NT2/D1 (cell line): ENCODE data around the gene RAB27B.

ENCODE experiments used
- DNase-seq: peaks from one replicate; pipeline ENCODE4 v3.0.0-alpha.2; 2011; ENCODE audit warnings: low read depth, low spot score
- H3K27me3 ChIP-seq: 2 replicates; pipeline ENCODE4 v1.6.0; 2011; ENCODE audit warnings: mild to moderate bottlenecking; ENCODE audit not compliant: insufficient read length, insufficient read depth
- H3K36me3 ChIP-seq: 2 replicates; pipeline ENCODE4 v1.6.1; 2011; ENCODE audit warnings: mild to moderate bottlenecking, low read length, mixed read lengths; ENCODE audit not compliant: insufficient read depth, insufficient read length
- H3K4me1 ChIP-seq: 2 replicates; pipeline ENCODE4 v1.5.1; 2011; ENCODE audit not compliant: insufficient read depth, insufficient read length
- H3K4me3 ChIP-seq: 2 replicates; pipeline ENCODE4 v1.5.1; 2011; ENCODE audit warnings: low read depth; ENCODE audit not compliant: insufficient read length
- H3K9ac ChIP-seq: 2 replicates; pipeline ENCODE4 v1.6.0; 2011; ENCODE audit warnings: low read depth; ENCODE audit not compliant: insufficient read length
- H3K9me3 ChIP-seq: 2 replicates; pipeline ENCODE4 v1.5.1; 2011; ENCODE audit warnings: mild to moderate bottlenecking, low read length; ENCODE audit not compliant: insufficient read depth
- SUZ12 ChIP-seq: IDR thresholded peaks from 2 replicates; pipeline ENCODE4 v1.6.1; 2011; ENCODE audit not compliant: insufficient read length, insufficient read depth; ENCODE audit errors: extremely low read depth
- YY1 ChIP-seq: IDR thresholded peaks from 2 replicates; pipeline ENCODE4 v1.6.1; 2011; ENCODE audit not compliant: insufficient read length, insufficient read depth
- ZNF274 ChIP-seq: IDR thresholded peaks from 2 replicates; pipeline ENCODE4 v1.6.1; 2011; ENCODE audit warnings: mild to moderate bottlenecking, low read depth, low read length

RAB27B gene

GRCh38 chr18:54867131-54867530 lies 38.9 kb downstream of the RAB27B start:
- H3K9ac ChIP-seq, result no peak overlapping the region
- H3K4me3 ChIP-seq, result no peak overlapping the region
- no peaks in the 10 kb centered on the region for H3K27me3 ChIP-seq
- no peaks in the 10 kb centered on the region for H3K4me1 ChIP-seq
- H3K36me3 ChIP-seq, result no peaks in the 10 kb centered on the region
- TF ChIP-seq YY1 (no peak), SUZ12 (no peak), ZNF274 (no peak)
- H3K9me3 ChIP-seq, result no peaks in the 10 kb centered on the region
- no peak for DNase-seq

GRCh38 chr18:54871231-54871630 lies 43.0 kb downstream of the RAB27B start:
- Histone ChIP-seq H3K9me3 (no peaks in the 10 kb centered on the region), H3K36me3 (no peaks in the 10 kb centered on the region), H3K27me3 (no peaks in the 10 kb centered on the region), H3K4me1 (no peaks in the 10 kb centered on the region), H3K4me3 (no peak overlapping the region), H3K9ac (no peak overlapping the region)
- no peak for DNase-seq
- TF ChIP-seq ZNF274 (no peak), SUZ12 (no peak), YY1 (no peak)

- H3K9me3 ChIP-seq, result no peaks in the 10 kb centered on the region
- H3K36me3 ChIP-seq, result no peaks in the 10 kb centered on the region
- H3K9ac ChIP-seq, result no peak overlapping the region
- TF ChIP-seq SUZ12, result no peak
- no peak for TF ChIP-seq ZNF274
- TF ChIP-seq YY1, result no peak
- no peak for DNase-seq
- no peaks in the 10 kb centered on the region for H3K27me3 ChIP-seq
- H3K4me3 ChIP-seq, result no peak overlapping the region
- H3K4me1 ChIP-seq, result no peaks in the 10 kb centered on the region
Measured at GRCh38 chr18:54872681-54873080, 44.4 kb downstream of the RAB27B start.

GRCh38 chr18:54873884-54874255 lies 45.6 kb downstream of the RAB27B start:
- no peaks in the 10 kb centered on the region for H3K36me3 ChIP-seq
- H3K9me3 ChIP-seq, result no peaks in the 10 kb centered on the region
- no peak for DNase-seq
- no peaks in the 10 kb centered on the region for H3K27me3 ChIP-seq
- H3K4me1 ChIP-seq, result no peaks in the 10 kb centered on the region
- no peak overlapping the region for H3K4me3 ChIP-seq
- no peak for TF ChIP-seq YY1
- no peak for TF ChIP-seq ZNF274
- no peak for TF ChIP-seq SUZ12
- H3K9ac ChIP-seq, result no peak overlapping the region

- no peaks in the 10 kb centered on the region for H3K36me3 ChIP-seq
- no peaks in the 10 kb centered on the region for H3K27me3 ChIP-seq
- H3K9me3 ChIP-seq, result no peaks in the 10 kb centered on the region
- TF ChIP-seq YY1 (no peak), SUZ12 (no peak), ZNF274 (no peak)
- DNase-seq, result no peak
- H3K4me3 ChIP-seq, result no peak overlapping the region
- no peak overlapping the region for H3K9ac ChIP-seq
- no peaks in the 10 kb centered on the region for H3K4me1 ChIP-seq
Measured at GRCh38 chr18:54875063-54875462, 46.8 kb downstream of the RAB27B start.

- no peak for DNase-seq
- no peak overlapping the region for H3K9ac ChIP-seq
Measured at GRCh38 chr18:54877076-54877475, 48.8 kb downstream of the RAB27B start.

GRCh38 chr18:54878159-54878622 lies 49.9 kb downstream of the RAB27B start:
- H3K9me3 ChIP-seq, result no peaks in the 10 kb centered on the region
- H3K36me3 ChIP-seq, result no peaks in the 10 kb centered on the region
- DNase-seq, result no peak
- H3K4me1 ChIP-seq, result no peaks in the 10 kb centered on the region
- no peak overlapping the region for H3K4me3 ChIP-seq
- no peak for TF ChIP-seq YY1
- TF ChIP-seq SUZ12, result no peak
- TF ChIP-seq ZNF274, result no peak
- no peaks in the 10 kb centered on the region for H3K27me3 ChIP-seq
- no peak overlapping the region for H3K9ac ChIP-seq

More at GRCh38 chr18:54877076-54877475, 48.8 kb downstream of the RAB27B start:
- Histone ChIP-seq H3K4me1 (no peaks in the 10 kb centered on the region), H3K9me3 (no peaks in the 10 kb centered on the region), H3K27me3 (no peaks in the 10 kb centered on the region), H3K36me3 (no peaks in the 10 kb centered on the region), H3K4me3 (no peak overlapping the region)
- TF ChIP-seq YY1, result no peak
- TF ChIP-seq ZNF274, result no peak
- no peak for TF ChIP-seq SUZ12
